Middle frontal gyrus (tissue), 1 donor: ENCODE measurements around the gene PTPRN2.

Source experiments
- DNase-seq: peaks from one replicate; pipeline ENCODE4 v3.0.0-alpha.2; 2015; ENCODE audit warnings: low spot score; ENCODE audit errors: extremely low spot score

Gene PTPRN2

GRCh38 chr7:158125721-158126120 lies 461.9 kb downstream of the PTPRN2 start:
- no peak for DNase-seq

- DNase-seq: no peak
Observed at GRCh38 chr7:158125091-158125490, 462.5 kb downstream of the PTPRN2 start.

- no peak for DNase-seq
Observed at GRCh38 chr7:158124671-158125079, 462.9 kb downstream of the PTPRN2 start.

- no peak for DNase-seq
Observed at GRCh38 chr7:158123753-158124152, 463.9 kb downstream of the PTPRN2 start.

- no peak for DNase-seq
Observed at GRCh38 chr7:158123214-158123613, 464.4 kb downstream of the PTPRN2 start.

GRCh38 chr7:158121441-158122045 lies 466.1 kb downstream of the PTPRN2 start:
- DNase-seq: no peak

GRCh38 chr7:158120716-158121115 lies 466.9 kb downstream of the PTPRN2 start:
- DNase-seq: no peak

- DNase-seq: no peak
Observed at GRCh38 chr7:158120316-158120715, 467.3 kb downstream of the PTPRN2 start.

GRCh38 chr7:158117341-158118222 lies 470.0 kb downstream of the PTPRN2 start:
- DNase-seq: no peak

GRCh38 chr7:158116235-158116634 lies 471.4 kb downstream of the PTPRN2 start:
- DNase-seq: no peak

- no peak for DNase-seq
Observed at GRCh38 chr7:158114056-158114850, 473.4 kb downstream of the PTPRN2 start.

GRCh38 chr7:158113321-158114025 lies 474.1 kb downstream of the PTPRN2 start:
- DNase-seq: no peak

- no peak for DNase-seq
Observed at GRCh38 chr7:158112571-158113320, 474.9 kb downstream of the PTPRN2 start.

- DNase-seq: no peak
Observed at GRCh38 chr7:158111906-158112570, 475.6 kb downstream of the PTPRN2 start.

GRCh38 chr7:158111049-158111751 lies 476.4 kb downstream of the PTPRN2 start:
- no peak for DNase-seq

- DNase-seq: no peak
Observed at GRCh38 chr7:158110661-158111048, 477.0 kb downstream of the PTPRN2 start.

- DNase-seq: no peak
Observed at GRCh38 chr7:158110034-158110590, 477.5 kb downstream of the PTPRN2 start.

GRCh38 chr7:158109364-158110033 lies 478.1 kb downstream of the PTPRN2 start:
- DNase-seq: no peak
